Stimulated activated CD4-positive, alpha-beta T cell treated with anti-CD3 and anti-CD28 coated beads, Interleukin-4, amount 100 ng/mL, for 1 hour (primary cell): ENCODE measurements around the gene POLR2F.

Experiments used
- DNase-seq: peaks from one replicate; pipeline ENCODE4 v3.0.0-alpha.2; 2020

POLR2F gene

DNA sequence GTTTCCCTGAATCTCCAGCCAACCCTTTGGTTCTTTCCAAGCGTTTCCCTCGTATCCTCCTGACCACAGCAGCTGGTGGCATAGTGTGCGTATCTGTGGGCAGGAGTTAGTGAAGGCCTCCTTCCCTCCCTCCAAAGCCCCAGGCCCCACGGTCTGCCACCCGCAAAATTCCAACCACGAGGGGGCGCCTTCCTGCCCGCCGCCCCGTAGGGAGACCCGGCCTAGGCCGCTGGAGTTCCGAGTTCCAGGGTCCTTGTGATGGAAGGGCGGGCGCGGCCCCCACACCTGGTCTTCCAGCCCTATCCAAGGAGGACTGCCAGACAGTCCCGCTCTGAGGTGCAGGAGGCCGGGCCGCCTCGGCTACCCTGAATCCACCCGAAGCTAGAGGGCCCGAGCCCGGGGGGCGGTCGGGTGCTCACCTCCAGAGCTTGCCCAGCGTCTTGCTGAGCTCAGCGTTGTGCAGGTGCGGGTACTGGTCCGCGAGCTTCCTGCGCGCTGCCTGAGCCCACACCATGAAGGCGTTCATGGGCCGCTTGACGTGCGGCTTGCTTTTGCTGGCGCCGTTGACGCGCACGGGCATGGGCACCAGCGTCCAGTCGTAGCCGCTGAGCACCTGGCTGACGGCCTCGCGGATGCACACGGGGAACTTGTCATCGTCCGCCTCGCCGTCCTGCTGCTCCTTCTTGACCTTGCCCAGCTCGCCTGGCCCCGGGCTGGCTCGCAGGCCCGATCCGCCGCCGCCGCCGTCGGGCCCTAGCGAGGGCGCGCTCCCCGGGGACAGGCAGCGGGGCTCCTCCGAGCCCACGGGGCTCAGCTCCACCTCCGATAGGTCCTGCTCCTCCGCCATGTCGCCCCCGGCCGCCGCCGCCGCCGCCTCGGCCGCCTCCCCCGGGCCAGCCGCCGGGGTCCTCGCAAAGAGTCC lies 29.7 kb downstream of the POLR2F start:
- DNase-seq = no peak

DNA sequence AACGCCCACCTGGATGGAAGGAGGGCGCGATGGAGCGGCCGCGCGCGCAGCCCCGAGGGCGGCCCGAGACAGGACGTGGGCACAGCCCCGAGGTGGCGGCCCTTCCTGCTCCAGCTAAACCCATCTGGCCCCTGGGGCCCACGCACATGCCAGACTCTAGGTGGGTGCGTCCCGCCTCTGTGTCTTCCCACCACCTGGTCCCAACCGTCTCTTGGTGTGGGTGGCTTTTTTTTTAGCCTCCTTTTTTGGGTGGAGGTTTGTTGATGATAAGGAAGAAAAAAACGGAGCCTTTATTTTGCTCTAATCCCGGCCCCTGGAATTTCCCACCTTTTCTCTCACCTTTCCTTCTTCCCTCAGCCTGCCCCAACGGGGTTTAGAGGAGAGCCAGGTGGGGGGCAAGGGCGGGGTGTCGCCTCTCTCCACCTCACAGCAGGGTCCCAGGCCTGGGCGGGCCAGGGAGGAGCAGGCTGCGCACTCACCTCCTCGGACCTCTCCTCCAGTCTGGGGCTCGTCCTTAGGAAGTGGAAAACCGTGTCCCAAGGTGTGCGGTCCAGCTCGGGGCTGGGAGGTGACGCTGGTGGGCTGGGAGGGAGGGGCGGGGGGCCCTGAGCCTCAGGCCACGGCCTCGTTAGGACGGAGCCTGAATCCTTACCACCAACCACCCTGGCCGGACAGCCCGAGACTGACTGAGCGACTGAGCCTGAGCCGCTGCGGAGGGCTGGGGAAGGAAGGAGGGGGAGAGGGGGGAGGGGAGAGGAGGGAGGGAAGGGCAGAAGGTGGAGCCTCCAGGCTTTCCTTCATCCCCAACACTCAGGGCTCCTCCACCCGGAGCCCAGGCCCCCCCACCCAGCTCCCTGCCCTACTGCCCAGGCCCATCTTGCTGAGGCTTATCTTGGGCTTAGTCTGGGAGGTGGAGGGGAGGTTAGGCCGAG lies 30.6 kb downstream of the POLR2F start, which contains the start of gene SOX10:
TSS of gene SOX10 (minus strand) at position 696 of the 932 bp plus-strand sequence. CDS start 771 bp downstream, outside the sequence.
- no peak for DNase-seq

DNA sequence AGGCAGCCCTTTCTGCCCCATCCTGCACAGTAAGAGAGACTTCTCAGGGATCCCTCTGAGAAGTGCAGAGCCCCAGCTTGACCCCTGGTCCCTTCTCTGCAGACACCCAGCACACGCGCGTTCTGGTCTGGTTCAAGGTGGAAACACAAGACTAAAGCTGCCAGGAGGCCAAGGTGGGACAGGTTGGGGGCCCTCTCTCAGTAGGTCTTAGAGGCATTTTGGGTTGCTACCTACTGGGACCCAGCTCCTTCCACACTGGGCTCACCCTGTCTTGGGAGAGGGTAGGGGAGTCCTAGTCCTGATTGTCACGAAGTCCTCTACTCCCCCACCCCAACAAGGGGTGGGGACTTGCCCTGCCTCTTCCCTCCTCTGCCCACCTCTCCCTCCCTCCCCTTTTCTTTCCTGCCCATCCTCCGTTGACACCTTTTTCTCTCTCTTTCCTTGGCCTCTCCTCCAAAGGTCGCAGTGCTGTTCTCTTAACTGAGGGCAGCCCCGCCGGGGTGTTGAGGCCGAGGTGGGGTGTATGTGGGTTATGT lies 31.6 kb downstream of the POLR2F start:
- DNase-seq = no peak

DNA sequence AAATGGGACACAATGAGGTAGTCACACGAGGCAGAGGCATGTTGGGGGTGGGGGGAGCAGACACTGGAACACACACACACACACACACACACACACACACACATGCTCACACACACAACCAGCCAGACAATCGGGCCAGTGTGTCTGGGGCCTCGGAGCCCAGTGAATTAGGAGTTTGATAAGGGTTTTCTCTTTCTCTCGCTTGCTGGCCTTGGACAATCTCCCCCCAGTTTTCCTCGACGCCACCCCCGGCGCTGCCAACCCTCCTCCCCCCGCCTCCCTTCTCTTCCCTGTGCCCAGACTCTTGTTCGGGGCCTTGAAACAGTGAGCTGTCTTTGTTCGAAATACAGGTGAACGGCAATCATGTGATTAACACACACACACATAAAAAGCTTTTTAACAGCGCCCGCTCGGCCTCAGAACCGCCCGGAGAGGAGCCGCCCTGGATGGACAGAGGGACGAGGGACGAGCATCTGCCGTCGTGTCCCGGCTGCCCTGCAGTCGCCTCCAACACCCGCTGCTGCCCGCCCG lies 32.3 kb downstream of the POLR2F start:
- DNase-seq = no peak

DNA sequence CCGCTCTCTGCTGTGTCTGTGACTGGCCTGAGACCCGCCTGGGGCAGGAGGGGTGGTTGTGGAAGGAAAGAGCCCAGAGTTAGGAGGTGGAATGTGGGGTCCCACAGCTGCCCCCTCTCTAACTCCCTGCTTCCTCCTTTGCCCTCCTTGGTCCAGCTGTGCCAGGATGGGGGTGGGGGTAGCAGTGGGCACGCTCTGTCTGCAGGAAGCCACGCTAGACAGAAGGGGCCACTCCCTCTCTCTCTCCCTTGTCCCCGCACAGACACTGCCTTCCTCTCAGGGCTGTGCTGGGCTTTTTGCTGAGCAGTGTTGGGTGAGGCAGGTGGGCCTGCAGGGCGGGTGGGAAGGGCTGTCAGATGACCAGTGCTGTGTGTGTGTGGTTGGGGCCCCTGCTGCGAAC lies 32.9 kb downstream of the POLR2F start:
- DNase-seq = no peak

DNA sequence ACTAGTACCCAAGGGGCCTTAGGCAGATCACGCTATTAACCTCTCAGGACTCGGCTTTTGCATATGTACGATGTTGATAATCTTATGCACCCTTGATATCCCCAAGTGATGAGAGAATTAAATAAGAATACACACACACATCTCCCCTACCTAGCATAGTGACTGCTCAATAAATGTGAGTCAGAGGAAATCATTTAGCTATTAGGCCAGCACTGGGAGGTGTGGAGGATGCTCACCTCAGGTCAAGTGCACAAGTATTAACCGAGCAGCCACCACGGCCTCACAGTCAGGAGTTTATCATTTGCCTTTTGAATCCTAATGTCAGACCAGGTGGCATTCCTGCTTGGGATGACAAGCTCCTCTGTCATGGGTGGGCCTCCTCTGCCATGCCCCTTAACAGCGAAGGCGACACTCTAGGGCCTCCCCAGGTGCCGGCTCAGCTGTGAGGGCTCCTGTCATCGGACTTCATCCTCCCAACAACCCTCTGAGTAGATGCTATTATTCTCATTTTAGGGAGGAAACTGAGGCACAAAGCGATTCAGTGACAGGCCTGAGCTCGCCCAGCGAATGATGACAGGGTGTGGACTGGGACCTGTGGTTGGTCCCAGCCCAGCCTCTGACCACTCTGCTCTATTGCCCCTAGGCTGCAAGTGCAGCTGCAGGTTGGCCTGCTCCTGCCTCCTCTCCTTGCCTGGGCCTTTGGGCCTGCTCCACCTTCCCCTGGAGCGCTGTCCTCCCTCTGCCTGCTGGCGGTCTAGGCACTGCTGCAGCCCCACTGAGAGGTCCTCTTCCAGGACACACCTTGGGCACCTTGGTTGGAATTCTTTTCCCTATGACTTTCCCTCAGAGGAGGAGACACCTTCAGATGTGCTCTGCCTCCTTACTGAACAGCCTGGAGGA lies 35.9 kb downstream of the POLR2F start:
- DNase-seq = no peak

DNA sequence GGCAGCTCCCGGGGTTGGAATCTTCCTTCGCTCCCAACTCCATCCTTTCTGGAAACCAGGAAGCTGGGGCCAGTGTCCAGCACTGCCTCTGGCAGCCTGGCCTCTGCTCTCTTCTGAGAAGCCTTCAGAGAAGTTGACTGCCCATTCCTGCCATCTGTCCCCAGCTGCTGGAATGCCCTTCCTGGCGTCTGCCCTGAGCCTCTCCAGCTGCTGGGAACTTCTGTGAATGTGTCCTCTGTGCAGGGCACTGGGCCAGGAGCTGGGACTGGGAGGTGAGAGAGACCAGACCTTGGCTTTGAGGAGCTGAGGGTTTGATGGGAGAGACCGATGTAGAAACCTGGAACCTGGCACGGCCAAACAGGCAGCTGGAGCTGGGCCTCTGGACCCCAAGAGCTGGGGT lies 36.8 kb downstream of the POLR2F start:
- DNase-seq = no peak

DNA sequence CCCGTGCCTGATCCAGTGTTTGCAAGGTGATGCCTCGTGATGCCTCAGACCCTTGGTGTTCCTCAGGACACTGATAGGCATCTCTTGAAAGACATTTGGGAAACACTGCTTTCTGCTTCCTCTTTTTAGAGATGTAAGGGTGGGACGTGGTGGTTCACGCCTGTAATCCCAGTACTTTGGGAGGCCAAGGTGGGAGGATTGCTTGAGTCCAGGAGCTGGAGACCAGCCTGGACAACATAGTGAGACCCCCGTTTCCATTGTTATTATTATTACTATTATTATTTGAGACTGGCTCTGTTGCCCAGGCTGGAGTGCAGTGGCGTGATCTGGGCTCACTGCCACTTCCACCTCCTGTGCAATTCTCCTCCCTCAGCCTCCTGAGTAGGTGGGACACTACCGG lies 37.4 kb downstream of the POLR2F start:
- no peak for DNase-seq

DNA sequence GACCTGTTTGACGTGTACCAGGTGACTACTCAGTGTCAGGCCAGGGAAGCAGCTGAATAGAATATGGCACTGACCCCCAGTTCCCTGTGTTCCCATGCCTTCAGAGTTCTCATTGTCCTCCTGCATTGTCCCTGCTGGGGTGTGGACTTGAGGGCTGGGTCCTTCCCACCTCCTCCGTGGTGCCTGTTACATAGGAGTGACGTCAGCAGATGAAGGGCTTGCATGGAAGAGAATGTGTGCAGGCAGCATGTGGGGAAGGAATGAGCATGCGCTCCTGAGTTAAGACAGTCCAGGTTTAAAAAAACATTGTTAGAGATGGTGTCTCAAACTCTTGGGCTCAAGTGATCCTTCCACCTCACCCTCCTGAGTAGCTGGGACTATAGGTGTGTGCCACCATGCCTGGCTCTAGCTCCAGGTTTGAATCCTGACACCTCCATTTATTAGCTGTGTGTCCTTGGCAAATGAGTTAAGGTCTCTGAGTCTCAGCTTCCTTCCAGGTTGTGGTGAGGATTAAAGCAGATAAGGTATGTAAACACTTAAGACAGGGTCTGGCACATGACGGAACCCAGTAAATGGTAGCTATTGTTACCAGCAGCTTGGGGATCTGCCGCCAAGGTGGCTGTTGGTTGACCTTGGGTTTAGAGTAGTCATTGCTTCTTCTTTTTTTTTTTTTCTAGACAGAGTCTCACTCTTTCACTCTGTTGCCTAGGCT lies 38.4 kb downstream of the POLR2F start:
- DNase-seq = no peak

DNA sequence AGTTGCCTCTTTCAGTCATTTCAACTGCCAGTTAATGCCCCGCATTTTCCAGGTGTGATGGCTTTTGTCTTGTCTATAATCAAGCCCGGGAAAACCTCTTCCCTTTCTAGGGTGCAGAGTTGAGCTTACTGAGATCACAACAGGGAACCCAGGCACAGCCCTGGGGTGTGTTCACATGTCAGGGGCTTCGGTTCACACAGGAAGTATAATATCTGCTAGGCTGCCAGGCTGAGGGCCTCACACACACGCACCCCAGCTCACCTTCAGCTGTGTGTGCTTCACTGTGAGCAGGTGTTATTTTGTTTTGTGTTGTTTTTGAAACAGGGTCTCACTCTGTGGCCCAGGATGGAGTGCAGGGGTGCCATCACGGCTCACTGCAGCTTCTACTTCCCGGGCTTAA lies 40.5 kb downstream of the POLR2F start:
- DNase-seq = no peak

DNA sequence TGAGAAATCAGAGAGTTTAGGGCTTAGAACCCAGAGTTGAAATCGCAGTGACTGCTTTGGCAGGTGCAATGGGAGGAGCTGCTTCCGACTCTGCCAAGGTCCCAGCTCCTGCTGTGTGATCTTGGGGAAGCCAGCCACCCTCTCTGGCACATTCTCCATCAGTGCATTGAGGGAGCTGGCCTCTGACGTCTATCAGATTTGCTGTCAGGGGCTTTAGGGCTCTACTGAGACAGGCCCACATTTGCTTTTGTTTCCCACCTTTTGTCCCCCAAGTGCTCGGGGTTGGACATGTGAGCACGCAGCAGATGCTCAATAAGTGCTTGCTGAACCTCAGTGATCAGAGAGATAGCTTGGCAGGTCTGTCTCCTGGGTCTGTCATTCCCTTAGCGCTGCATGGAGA lies 41.5 kb downstream of the POLR2F start:
- no peak for DNase-seq

DNA sequence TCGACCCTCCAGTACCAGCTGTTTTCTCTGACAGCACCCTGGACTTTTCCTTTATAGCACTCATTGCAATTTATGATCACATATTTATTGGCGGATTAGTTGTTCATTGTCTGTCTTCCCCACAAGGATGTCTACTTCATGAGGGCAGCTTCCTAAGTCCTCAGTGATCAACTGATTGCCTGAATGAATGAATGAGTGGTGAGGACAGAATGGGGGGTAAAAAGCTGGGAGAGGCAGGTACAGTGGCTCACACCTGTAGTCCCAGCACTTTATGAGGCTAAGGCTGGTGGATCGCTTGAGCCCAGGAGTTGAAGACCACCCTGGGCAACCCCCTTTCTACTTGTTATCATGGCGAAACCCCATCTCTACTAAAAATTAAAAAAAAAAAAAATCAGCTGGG lies 42.0 kb downstream of the POLR2F start:
- DNase-seq = no peak

DNA sequence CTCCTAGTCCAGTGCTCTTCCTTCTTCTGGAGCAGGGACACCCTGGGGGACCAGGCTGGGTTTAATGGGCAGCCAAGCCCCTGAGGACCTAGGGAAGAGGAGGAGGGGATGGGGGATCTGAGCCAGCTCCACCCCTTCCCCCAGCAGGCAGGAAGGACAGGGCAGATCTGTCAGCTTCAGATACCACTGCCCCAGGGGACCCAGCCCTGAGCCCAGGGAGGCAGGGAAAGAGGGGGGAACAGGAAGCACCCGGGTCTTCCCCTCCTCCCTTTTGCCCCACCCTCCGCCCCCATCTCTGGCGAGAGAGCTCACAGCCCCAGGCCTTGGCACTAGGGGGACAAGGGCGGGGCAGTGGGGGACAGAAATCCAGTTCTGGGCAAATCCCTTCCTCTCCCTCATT lies 42.6 kb downstream of the POLR2F start:
- no peak for DNase-seq

DNA sequence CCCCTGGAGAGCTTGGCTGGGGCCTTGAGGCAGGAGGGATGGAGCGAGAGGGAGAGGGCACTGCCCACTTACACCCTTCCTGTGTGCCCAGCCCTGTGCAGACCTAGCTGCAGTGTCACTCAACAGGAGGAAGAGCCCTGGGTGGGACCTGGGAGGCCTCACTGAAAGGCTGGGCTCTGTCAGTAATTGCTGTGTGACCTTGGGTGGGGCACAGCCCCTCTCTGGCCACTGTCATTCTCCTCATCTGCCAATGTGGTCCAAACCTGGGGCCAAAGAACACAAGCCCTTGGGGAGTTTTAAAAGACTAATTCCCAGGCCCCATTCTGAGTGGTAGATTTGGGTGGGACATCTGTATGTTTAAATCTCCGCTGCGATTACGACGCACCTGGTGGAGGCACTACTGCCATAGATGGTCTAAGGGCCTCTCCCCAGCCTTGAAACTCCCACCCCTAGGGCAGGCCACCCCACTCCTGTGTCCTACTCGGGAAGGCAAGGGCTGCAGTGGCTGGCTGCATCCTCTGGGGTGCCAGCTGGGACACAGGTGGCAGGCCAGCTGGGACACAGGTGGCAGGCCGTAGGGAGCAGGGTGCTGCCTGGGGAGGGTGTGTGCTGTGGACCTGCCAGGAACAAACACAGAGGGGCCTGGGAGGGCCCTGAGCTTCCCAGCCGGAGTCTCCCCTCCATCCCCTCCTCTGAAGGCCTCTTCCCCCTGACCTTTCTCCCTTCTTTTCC lies 43.2 kb downstream of the POLR2F start:
- DNase-seq = no peak

DNA sequence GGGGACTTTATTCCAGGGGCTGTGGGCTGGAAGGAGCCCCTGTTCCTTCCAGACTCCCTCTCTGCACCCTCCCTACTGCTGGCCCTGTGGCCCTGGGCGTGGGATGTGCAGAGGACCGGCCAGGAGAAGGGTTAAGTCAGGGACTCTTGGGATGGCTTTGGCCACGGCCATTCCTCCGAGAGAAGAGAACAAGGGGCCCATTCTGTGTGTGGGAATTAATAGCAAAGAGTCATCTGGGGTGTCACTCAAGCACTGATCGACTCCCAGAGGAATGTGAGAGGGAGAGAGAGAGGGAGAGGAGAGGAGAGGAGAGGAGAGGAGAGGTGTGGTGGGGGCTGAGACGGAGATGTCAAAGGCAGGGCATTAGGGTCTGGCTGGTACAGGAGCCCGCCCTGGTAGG lies 45.0 kb downstream of the POLR2F start:
- no peak for DNase-seq

DNA sequence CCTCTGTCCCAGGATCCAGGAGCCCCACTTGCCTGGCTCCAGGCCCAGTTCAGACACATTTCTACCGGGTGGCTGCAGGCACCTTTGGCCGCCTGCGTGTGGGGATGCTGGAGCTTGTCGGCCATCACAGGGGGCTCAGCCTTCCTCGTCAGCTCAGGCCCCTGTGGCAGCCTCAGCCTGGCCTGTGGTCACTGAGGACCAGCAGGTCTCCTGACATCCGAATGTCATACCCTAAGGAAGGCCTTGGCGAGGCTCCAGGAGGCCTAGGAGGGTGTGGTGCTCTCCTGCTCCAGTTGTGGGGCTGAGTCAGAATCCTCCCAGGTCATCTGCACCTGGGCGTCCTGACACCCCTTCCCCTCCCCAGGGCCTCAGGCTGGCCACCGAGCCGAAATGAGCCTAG lies 45.7 kb downstream of the POLR2F start:
- no peak for DNase-seq

DNA sequence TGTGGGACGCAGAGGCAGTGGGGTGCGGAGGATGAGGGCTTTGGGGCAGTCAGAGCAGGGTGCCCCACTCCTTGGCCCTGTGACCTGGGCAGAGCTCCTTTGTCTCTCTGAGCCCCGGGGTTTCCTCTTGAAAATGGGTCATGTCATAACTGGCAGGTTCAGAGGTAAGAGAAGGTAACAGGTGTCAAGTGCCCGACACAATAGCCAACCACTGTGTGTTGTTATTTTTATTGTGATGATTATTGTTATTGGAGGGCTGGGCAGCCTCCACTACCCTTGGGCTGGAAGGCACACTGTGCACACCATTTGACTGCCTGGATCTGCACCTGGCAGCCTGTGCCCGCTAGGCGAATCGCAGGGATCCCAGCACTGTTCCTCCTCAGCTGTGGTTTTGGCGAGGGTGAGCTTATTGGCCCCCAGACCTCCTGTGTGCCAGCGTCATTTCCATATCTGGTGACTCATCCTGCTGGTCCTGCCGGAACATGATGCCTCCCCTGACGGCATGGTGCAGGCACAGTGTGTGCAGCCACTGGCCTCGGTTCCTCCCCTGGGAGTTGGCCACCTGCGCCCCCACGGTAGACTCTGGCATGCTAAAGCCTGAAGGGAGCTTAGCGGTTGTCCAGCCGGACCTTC lies 46.3 kb downstream of the POLR2F start:
- no peak for DNase-seq

DNA sequence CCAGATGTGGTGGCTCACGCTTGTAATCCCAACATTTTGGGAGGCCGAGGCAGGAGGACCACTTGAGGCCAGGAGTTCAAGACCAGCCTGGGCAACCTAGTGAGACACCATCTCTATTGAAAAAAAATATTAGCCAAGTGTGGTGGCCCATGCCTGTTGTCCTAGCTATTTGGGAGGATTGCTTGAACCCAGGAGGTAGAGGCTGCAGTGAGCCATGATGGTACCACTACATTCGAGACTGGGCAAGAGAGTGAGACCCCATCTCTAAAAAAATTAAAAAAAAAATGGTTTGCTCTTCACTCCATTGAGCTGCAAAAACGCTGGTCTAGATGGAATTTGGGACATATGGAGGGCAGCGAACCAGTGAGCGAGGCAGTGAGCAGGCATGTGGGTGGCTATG lies 52.4 kb downstream of the POLR2F start:
- DNase-seq = no peak

DNA sequence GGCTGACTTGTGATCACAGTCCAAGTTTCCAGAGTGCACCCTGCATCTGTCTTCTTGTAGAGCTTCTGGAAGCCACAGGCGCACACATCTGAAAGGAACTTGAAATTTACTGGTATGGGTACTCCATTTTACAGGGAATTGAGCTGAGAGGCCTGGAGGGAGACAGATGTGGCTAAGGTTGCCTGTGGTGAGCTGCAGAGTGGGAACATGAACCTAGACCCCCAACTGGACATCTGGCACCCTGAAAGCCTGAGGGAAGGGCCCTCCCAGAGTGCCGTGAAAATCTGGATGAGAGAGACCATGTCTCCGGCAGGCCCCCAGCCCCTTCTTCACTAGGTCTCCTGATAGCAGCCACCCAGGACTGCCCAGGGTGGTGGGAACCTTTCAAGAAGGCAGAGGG lies 53.4 kb downstream of the POLR2F start:
- DNase-seq = no peak

DNA sequence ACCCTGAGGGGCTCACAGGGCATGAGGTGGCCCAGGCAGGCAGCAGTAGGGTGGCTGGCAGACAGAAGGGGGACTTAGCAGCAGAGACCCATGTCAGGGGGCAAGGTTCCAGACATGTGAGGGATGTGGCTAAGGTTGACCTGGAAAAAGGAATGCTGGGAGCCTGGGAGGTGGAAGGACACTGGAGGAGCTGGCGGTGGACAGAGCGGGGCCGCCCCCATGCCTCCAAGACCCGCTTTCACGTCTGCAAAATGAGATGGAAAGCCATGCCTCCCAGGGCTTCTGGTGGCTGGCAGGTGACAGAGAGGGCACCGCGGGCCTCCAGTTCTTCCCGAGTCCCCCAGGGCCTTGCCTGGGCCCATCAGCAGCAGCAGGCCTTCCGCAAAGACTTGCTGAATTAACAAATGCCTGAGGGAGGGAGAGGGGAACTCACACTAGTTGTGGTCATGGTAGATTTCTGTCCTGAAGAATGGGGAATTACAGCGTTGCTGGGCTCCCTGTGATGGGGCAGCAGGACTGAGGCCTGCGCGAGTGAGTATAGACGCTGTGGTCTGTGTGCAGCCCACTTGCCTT lies 53.9 kb downstream of the POLR2F start:
- DNase-seq = no peak
